Measurements from ENCODE around the gene REC114. TPM values are rescaled to one million over a fixed set of nuclear protein-coding genes. Genes with fewer than 3 reads are reported as not detected.

REC114 gene
- total and polyA plus RNA-seq, 10 of the 15 experiments (the other 5 are each of a cell fraction or from before 2014, with no cell fraction given): not detected

- POLR2A ChIA-PET: no interaction called here
- Histone ChIP-seq H2AFZ (ENCODE audit: control insufficient read depth, low read depth, low read length) (no peak overlapping the region), H4K20me1 (ENCODE audit: control insufficient read depth, insufficient read depth) (no peaks in the 10 kb centered on the region), H3K27ac (ENCODE audit: control insufficient read depth, insufficient read depth) (no peak overlapping the region), H3K4me1 (ENCODE audit: control insufficient read depth, insufficient read depth, low read length) (no peaks in the 10 kb centered on the region), H3K4me3 (no peak overlapping the region), H3K79me2 (ENCODE audit: control insufficient read depth, insufficient read depth, low read length) (no peaks in the 10 kb centered on the region), H3K27me3 (replicated peaks in 1 of 2; ENCODE audit: control insufficient read depth in 2 of 2, insufficient read depth in 2 of 2, low read length in 1 of 2) (no peaks in the 10 kb centered on the region), H3K36me3 (ENCODE audit: control insufficient read depth in 2 of 2, insufficient read depth in 2 of 2, low read length in 1 of 2) (no peaks in the 10 kb centered on the region), H3K4me2 (ENCODE audit: control insufficient read depth, insufficient read depth) (no peak overlapping the region), H3K9ac (ENCODE audit: control insufficient read depth, insufficient read depth, low read length) (no peak overlapping the region), H3K9me3 (replicated peaks; ENCODE audit: control insufficient read depth, insufficient read depth, low read length) (no peaks in the 10 kb centered on the region)
- no TSS peak for BruUV-seq (replicated peaks)
- 0% methylated on average over 1 of the region's 1 CpG for WGBS (ENCODE audit: insufficient coverage, insufficient replicate concordance, low lambda C conversion rate, missing lambda C conversion rate)
- in situ Hi-C loops (cut with MboI) (no loop called here), intact Hi-C loops (cut with micrococcal nuclease; ENCODE audit: unreplicated experiment) (no loop called here)
- CTCF ChIA-PET: interaction anchor here (0.9 kb wide), 1 partner anchor 280 kb away, joined by 3 read pairs; no protein-coding TSS in a partner anchor
- SMC1A ChIA-PET (ENCODE audit: uncharacterized antibody, unreplicated experiment): no interaction called here
- RAD21 ChIA-PET (ENCODE audit: unreplicated experiment): no interaction called here
- FAIRE-seq: no peak
- no peak for ATAC-seq
- no peak for DNase-seq (ENCODE audit: low read depth, low spot score)
- no peak for TF ChIP-seq REST (IDR thresholded peaks at IDR 0.05; ENCODE audit: low read depth, low read length)
- no peak for TF ChIP-seq SMARCA5 (IDR thresholded peaks at IDR 0.05)
- no peak for TF ChIP-seq ZNF592 (IDR thresholded peaks at IDR 0.05)
- TF ChIP-seq PBX3 (IDR thresholded peaks at IDR 0.05; ENCODE audit: insufficient replicate concordance, low read depth, low read length): no peak
- TF ChIP-seq E4F1 (IDR thresholded peaks at IDR 0.05; ENCODE audit: borderline replicate concordance, partially characterized antibody): no peak
- no peak for TF ChIP-seq BHLHE40 (IDR thresholded peaks at IDR 0.05; ENCODE audit: borderline replicate concordance in 1 of 2, low read depth in 2 of 2, low read length in 1 of 2)
- TF ChIP-seq FOS (IDR thresholded peaks at IDR 0.05; ENCODE audit: borderline replicate concordance, extremely low read depth, insufficient read length): no peak
- no peak for TF ChIP-seq ELK1 (IDR thresholded peaks at IDR 0.05; ENCODE audit: low read depth, low read length)
- no peak for TF ChIP-seq ETV6 (conservative IDR thresholded peaks at IDR 0.05 in 1 of 2, IDR thresholded peaks at IDR 0.05 in 1 of 2; ENCODE audit: borderline replicate concordance in 1 of 2, low read depth in 1 of 2)
- TF ChIP-seq SMC3 (IDR thresholded peaks at IDR 0.05; ENCODE audit: borderline replicate concordance, low read length): no peak
- no peak for TF ChIP-seq POLR2A (IDR thresholded peaks at IDR 0.05; ENCODE audit: low read depth, low read length)
Measured at GRCh38 chr15:73522011-73522410, 79.0 kb downstream of the REC114 start.

Measured in GM12878 (cell line).